Stimulated activated CD8-positive, alpha-beta memory T cell treated with anti-CD3 and anti-CD28 coated beads, Interleukin-15, amount 100 ng/mL, for 4 hours (primary cell): ENCODE data around the gene AGFG1.

Experiments
- DNase-seq, 2 donors: peaks; one replicate each; pipeline ENCODE4 v3.0.0-alpha.2; 2020; ENCODE audit warnings: low read depth in 2 of 2

The AGFG1 gene

DNA sequence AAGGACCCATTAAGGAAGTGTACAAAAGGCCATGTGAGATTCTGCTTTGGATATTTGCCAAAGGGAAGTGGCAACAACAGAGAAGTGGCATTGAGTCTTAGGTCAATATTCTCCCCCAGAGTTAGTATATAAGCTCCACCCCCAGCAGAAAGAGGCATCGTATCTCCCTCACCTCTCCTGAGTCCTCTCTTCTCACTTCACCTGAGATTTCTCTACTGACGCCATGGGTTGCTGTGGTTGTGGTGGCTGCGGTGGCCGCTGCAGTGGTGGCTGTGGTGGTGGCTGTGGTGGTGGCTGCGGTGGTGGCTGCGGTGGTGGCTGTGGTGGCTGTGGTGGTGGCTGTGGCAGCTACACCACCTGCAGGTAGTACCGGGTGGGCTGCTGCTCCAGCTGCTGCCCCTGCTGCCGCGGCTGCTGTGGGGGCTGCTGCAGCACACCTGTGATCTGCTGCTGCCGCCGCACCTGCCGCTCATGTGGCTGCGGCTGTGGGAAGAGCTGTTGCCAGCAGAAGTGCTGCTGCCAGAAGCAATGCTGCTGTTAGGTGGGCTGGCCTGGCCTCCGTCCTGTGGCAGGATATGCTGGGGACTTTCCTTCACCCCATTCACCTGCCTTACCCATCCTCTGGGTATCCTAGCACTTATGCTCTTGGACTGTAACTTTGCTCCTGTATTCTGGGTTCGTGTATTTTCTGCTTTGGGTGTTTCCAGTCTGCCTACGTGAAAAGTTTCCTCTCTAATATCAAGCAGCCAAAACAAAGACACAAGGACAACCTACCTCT is 136.8 kb downstream of the AGFG1 start:
- DNase-seq = no peak

DNA sequence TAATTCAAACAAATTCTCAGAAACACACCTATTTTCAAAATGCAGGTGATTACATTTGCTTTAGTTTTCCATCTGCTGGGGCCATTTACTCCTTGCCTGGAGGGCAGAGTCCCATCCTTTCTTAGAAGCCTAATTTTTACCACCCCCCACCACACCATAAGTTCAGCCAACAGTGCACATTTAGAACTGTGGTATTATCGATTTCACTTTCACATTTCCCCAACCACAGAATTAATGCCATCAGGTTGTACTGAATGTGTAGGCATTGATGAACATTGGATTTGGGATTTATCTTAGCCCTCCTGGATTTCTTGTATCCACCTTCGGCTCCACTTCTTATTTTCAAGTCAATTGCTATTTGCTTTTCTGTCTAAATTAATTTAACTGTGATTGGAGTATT is 138.2 kb downstream of the AGFG1 start:
- DNase-seq = no peak
